ENCODE results near the gene CHAMP1.

Gene CHAMP1

DNA sequence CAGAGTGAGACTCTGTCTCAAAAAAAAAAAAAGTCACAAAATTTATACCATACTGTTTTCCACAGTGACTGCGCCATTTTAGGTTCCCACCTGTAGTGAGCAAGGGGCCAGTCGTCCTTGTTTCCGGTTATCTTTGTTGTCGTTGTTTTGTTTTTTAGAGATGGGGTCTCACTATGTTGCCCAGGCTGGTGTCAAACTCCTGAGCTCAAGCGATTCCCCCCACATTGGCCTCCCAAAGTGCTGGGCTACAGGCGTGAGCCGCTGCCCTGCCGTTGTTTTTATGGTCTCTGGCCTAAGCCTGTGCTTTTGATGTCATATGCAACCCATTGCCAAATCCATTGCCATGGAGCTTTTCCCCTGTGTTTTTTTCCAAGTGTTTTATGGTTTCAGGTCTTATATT is 29.6 kb upstream of the CHAMP1 start:
- TF ChIP-seq, protein P1, sequence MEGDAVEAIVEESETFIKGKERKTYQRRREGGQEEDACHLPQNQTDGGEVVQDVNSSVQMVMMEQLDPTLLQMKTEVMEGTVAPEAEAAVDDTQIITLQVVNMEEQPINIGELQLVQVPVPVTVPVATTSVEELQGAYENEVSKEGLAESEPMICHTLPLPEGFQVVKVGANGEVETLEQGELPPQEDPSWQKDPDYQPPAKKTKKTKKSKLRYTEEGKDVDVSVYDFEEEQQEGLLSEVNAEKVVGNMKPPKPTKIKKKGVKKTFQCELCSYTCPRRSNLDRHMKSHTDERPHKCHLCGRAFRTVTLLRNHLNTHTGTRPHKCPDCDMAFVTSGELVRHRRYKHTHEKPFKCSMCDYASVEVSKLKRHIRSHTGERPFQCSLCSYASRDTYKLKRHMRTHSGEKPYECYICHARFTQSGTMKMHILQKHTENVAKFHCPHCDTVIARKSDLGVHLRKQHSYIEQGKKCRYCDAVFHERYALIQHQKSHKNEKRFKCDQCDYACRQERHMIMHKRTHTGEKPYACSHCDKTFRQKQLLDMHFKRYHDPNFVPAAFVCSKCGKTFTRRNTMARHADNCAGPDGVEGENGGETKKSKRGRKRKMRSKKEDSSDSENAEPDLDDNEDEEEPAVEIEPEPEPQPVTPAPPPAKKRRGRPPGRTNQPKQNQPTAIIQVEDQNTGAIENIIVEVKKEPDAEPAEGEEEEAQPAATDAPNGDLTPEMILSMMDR (IDR thresholded peaks at IDR 0.05; ENCODE audit: low read depth, low read length): no peak

DNA sequence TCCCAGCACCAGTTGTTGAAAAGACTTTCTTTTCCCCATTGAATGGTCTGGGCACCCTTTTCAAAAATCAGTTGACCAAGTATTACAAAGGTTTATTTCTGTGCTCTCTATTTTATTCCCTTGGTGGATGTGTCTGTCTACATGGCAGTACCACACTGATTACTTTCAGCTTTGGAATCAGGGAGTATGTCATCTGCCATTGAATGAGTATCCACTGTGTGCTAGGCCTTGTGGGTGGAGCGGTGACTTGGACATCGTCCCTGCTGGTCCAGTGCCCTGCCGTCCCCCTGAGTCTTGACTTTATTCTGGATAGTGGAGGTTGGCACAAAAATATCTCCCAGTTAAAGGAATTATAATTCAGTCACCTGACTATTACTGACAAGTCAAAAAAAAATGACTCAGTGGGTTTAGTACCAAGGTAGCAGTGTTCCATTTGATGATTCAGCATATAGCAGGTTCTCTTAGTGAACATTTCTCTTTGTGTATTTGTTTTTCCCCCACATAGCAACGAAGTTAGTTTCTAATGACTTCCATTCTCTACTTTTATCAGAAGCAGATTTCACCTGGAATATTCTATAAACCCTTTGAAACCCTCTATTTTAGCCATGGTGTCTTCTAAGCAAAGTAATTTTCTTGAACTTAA is 29.0 kb upstream of the CHAMP1 start:
- TF ChIP-seq, protein P1 (IDR thresholded peaks at IDR 0.05; ENCODE audit: low read depth, low read length): no peak

More for the DNA sequence above, 29.6 kb upstream of the CHAMP1 start:
- H3K4me3 ChIP-seq (ENCODE audit: low read depth, low read length): no peak overlapping the region

DNA sequence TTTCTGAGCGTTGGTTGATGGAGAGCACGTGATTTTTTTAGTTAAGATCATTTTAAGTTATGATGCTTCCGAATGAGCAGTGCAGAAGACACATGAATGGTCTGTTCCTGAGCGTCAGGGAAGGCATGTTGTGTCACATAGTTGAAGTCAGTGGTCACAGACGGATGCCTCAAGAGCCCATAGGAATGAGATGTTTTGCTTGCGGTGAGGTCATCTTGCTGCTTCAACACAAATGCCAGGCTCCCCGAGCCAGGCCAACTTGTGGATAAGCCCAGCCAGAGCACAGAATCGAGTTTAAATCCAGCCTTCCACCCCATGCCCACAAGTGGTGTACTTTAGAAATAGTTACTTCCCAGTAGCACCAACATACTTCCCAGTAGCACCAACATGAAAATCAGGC is 27.5 kb upstream of the CHAMP1 start:
- H3K4me3 ChIP-seq (ENCODE audit: low read depth, low read length): no peak overlapping the region
- TF ChIP-seq, protein P1 (IDR thresholded peaks at IDR 0.05; ENCODE audit: low read depth, low read length): no peak

More for the DNA sequence above, 29.0 kb upstream of the CHAMP1 start:
- H3K4me3 ChIP-seq (ENCODE audit: low read depth, low read length): no peak overlapping the region

DNA sequence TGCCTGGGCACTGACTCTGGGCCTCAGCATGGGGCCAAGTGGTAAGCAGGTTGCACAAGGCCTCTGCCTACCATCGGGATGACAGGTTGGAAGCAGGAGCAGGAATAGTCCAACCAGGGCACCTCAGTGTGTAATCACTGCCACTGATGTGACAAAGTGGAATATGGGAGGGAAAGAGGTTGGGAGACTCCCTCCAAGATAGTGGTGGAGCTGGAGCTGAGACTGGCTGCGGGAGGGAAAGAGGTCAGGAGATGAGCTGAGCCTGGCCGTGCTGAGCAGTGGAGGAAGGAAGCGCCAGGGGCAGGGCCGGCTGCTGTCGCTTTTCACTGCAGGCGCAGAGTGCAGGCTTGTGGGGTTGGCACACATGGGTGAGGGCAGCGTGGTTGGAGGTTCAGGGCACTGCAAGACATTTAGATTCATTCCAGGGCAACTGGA is 26.1 kb upstream of the CHAMP1 start:
- TF ChIP-seq, protein P1 (IDR thresholded peaks at IDR 0.05; ENCODE audit: low read depth, low read length): no peak

DNA sequence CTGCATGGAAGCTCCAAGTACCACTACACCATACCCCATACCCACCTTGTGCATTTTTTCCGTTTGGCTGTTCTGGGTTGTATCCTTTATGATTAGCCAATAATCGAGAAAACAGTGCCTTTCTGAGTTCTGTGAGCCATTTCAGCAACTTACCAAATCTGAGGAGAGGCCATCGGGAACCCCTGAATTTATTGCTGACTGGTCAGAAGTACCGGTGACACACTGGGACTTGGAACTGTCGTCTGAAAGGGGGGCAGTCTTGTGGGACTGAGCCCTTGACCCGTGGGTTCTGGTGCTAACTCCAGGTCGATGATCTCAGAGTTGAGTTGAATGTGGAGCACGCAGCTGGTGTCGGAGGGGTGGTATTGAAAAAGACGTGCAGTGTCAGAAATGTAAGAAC is 17.9 kb upstream of the CHAMP1 start:
- H3K4me3 ChIP-seq (ENCODE audit: low read depth, low read length): no peak overlapping the region
- TF ChIP-seq, protein P1 (IDR thresholded peaks at IDR 0.05; ENCODE audit: low read depth, low read length): no peak

More for the DNA sequence above, 26.1 kb upstream of the CHAMP1 start:
- H3K4me3 ChIP-seq (ENCODE audit: low read depth, low read length): no peak overlapping the region

DNA sequence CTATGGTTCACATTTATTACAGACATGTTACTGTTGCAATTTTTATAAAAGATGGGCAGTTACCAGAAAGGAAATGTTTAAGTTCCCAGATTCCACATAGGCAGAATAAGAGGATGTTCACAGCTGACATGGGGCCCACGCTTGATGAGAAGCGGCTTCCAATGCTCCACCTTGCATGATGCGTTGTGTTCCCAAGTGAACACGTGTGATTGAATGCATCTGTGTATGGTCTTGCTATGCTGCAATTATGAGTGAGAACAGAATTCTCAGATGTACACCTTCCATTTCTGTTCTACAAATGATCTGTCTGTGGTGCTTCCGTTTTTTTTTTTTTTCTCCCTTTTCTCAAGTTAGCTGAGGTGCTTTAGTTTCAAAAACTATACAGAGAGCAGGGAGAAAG is 17.4 kb upstream of the CHAMP1 start:
- H3K4me3 ChIP-seq (ENCODE audit: low read depth, low read length): no peak overlapping the region
- TF ChIP-seq, protein P1 (IDR thresholded peaks at IDR 0.05; ENCODE audit: low read depth, low read length): no peak

DNA sequence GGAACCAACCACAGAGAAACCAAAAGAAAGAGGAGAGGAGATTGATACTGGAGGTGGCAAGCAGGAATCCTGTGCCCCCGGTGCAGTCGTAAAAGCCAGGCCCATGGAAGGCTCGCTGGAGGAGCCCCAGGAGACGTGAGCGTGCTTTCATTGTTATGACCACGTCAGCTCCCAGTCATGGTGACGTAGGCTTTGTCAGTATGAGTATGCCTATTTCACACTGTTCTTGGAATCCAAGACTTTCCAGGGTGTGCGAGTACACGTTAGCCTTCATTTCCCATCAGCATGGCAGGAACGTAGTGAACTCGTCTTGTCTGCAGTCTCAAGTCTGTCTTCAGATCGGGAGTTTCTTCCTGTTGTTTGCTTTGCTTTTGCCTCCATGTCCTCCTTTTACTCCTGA is 15.4 kb upstream of the CHAMP1 start:
- TF ChIP-seq, protein P1 (IDR thresholded peaks at IDR 0.05; ENCODE audit: low read depth, low read length): no peak
- H3K4me3 ChIP-seq (ENCODE audit: low read depth, low read length): no peak overlapping the region
